Omental fat pad (tissue), 4 donors: ENCODE measurements around the gene HSF4. TPM values are rescaled to one million over a fixed set of nuclear protein-coding genes. Genes with fewer than 3 reads are reported as not detected.

Experiments
- ATAC-seq: fragments of 150-250 bp; one replicate; pipeline ENCODE4 v1.9.1; 2016; ENCODE audit warnings: mild to moderate bottlenecking, moderate library complexity; ENCODE audit not compliant: low FRiP score
- DNase-seq: peaks from one replicate; pipeline ENCODE4 v3.0.0-alpha.2; 2019; ENCODE audit warnings: low spot score
- CTCF ChIP-seq, 3 donors: fragments of 450-650 bp; IDR thresholded peaks; one replicate each; pipeline ENCODE4 v1.5.1; 2016 to 2017; ENCODE audit warnings: antibody characterized with exemption in 3 of 3, mild to moderate bottlenecking in 3 of 3, moderate library complexity in 2 of 3
- total RNA-seq, 4 donors: library from RNA; depleted of rRNA; stranded (reverse); fragments of >200 nt; gene quantifications; one replicate each; pipeline ENCODE4 v1.1.0, GENCODE V29; 2016

HSF4 gene
- total RNA-seq, 4 donors from 2014 or later = 21.2 to 77.2 (median 35.8) TPM

GRCh38 chr16:67145746-67146145, 18.8 kb upstream of the HSF4 start:
- TF ChIP-seq CTCF (IDR thresholded peaks at IDR 0.05) = no peak
- ATAC-seq (no peak), DNase-seq (no peak)

- ATAC-seq = no peak
- no peak for TF ChIP-seq CTCF (IDR thresholded peaks at IDR 0.05)
- no peak for DNase-seq
Observed at GRCh38 chr16:67146523-67147357, 17.8 kb upstream of the HSF4 start.

GRCh38 chr16:67147437-67148140, 17.0 kb upstream of the HSF4 start:
- no peak for TF ChIP-seq CTCF (IDR thresholded peaks at IDR 0.05)
- DNase-seq = no peak
- ATAC-seq = no peak

- no peak for DNase-seq
- no peak for ATAC-seq
- TF ChIP-seq CTCF (IDR thresholded peaks at IDR 0.05) = no peak
Observed at GRCh38 chr16:67148221-67148620, 16.3 kb upstream of the HSF4 start.

GRCh38 chr16:67148656-67149275, 15.8 kb upstream of the HSF4 start:
- no peak for DNase-seq
- no peak for ATAC-seq
- no peak for TF ChIP-seq CTCF (IDR thresholded peaks at IDR 0.05)

- ATAC-seq (no peak), DNase-seq (no peak)
- TF ChIP-seq CTCF (IDR thresholded peaks at IDR 0.05) = no peak
Observed at GRCh38 chr16:67149276-67150046, 15.1 kb upstream of the HSF4 start.
